GM10266 (cell line): ENCODE results near the gene PCGF6.
A peak's percentile ranks its signal among the peaks of the same experiment; 100 is the strongest.
"Not testable (repeated sequence)": the region's sequence is repeated elsewhere in the genome, so short reads cannot be mapped to it uniquely, and the experiment has no call there.

Experiments
- DNase-seq: peaks from one replicate; pipeline ENCODE4 v3.0.0; 2012; ENCODE audit errors: extremely low spot score
- CTCF ChIP-seq: IDR thresholded peaks from 2 replicates; pipeline ENCODE4 v1.5.1; 2012; ENCODE audit warnings: mild to moderate bottlenecking, low read depth; ENCODE audit not compliant: control insufficient read depth, insufficient read depth; ENCODE audit errors: missing control alignments

Gene PCGF6

GRCh38 chr10:103382769-103383168 is 31.8 kb upstream of the PCGF6 start:
- TF ChIP-seq CTCF, result no peak
- no peak for DNase-seq

- no peak for TF ChIP-seq CTCF
- no peak for DNase-seq
Measured at GRCh38 chr10:103374263-103374662, 23.3 kb upstream of the PCGF6 start.

- no peak for TF ChIP-seq CTCF
- DNase-seq, result peak; percentile 26
Measured at GRCh38 chr10:103373544-103373943, 22.6 kb upstream of the PCGF6 start.

- DNase-seq, result peak; percentile 91
- no peak for TF ChIP-seq CTCF
Measured at GRCh38 chr10:103367782-103368518, 17.0 kb upstream of the PCGF6 start, which contains the start of gene TAF5. TSS of gene TAF5 (plus strand) at chr10:103367976. CDS start at chr10:103367990, 14 bp downstream.

- no peak for DNase-seq
- TF ChIP-seq CTCF, result no peak
Measured at GRCh38 chr10:103367379-103367781, 16.4 kb upstream of the PCGF6 start.

- not testable (repeated sequence) for DNase-seq
Measured at GRCh38 chr10:103360791-103361190, 9.9 kb upstream of the PCGF6 start.

GRCh38 chr10:103359493-103359892 is 8.6 kb upstream of the PCGF6 start:
- DNase-seq, result not testable (repeated sequence)

- no peak for TF ChIP-seq CTCF
Measured at GRCh38 chr10:103355906-103356599, 5.1 kb upstream of the PCGF6 start.

GRCh38 chr10:103354567-103354966 is 3.6 kb upstream of the PCGF6 start:
- not testable (repeated sequence) for DNase-seq

More at GRCh38 chr10:103355906-103356599, 5.1 kb upstream of the PCGF6 start:
- no peak for DNase-seq
